ENCODE results near the gene RFT1.

The RFT1 gene

GRCh38 chr3:53038679-53039375 lies 91.4 kb downstream of the RFT1 start:
- DNase-seq (ENCODE audit: low read depth in 4 of 4, low spot score in 1 of 4) = no peak

Data from stimulated activated CD4-positive, alpha-beta T cell treated with anti-CD3 and anti-CD28 coated beads, Interleukin-1b, Interleukin-23, amount 100 ng/mL, for 24 hours (primary cell).